SU-DHL-6 (cell line): ENCODE data around the gene POLN.

ENCODE experiments used
- EZH2phosphoT487 ChIP-seq: fragments of 200-600 bp; sonication (generic), shearing (Covaris generic); conservative IDR thresholded peaks from 2 replicates; pipeline ENCODE4 v1.6.1; 2018; ENCODE audit warnings: mild to moderate bottlenecking, antibody characterized with exemption, low read length, moderate library complexity, mixed read lengths
- TF ChIP-seq, protein P1 (sequence below): fragments of 200-600 bp; sonication (generic); IDR thresholded peaks from one replicate; pipeline ENCODE4 v1.5.1; 2017; ENCODE audit warnings: antibody characterized with exemption, mild to moderate bottlenecking, low read length, moderate library complexity; ENCODE audit not compliant: insufficient read depth, poor library complexity, severe bottlenecking

DNA sequence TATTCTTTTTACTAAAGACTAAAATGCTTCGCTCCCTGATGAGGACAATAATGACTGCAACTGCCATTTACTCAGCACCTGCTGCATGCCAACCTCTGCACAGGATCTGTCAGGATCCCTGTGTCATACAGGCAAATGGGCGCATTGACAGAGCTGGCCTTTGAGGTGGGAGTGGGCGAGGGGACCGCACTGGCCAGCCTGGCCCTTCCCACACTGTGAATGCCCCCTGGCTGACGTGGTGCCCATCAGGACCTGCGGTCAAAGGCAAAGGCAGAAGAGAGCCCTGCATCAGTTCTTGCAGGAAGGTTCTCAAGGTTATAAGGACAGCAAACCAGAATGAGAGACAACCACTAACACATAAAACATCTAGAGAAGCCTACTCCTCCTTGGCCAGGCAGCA is 67.9 kb downstream of the POLN start:
- TF ChIP-seq, protein P1, sequence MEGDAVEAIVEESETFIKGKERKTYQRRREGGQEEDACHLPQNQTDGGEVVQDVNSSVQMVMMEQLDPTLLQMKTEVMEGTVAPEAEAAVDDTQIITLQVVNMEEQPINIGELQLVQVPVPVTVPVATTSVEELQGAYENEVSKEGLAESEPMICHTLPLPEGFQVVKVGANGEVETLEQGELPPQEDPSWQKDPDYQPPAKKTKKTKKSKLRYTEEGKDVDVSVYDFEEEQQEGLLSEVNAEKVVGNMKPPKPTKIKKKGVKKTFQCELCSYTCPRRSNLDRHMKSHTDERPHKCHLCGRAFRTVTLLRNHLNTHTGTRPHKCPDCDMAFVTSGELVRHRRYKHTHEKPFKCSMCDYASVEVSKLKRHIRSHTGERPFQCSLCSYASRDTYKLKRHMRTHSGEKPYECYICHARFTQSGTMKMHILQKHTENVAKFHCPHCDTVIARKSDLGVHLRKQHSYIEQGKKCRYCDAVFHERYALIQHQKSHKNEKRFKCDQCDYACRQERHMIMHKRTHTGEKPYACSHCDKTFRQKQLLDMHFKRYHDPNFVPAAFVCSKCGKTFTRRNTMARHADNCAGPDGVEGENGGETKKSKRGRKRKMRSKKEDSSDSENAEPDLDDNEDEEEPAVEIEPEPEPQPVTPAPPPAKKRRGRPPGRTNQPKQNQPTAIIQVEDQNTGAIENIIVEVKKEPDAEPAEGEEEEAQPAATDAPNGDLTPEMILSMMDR: no peak
- no peak for TF ChIP-seq EZH2phosphoT487
